Hematopoietic multipotent progenitor cell treated with erythropoietin and hydrocortisone succinate and interleukin-3 and kit ligand, for 6 days (in vitro differentiated cells): ENCODE results near the gene ATP6V1G2.

Experiments used
- DNase-seq: peaks from one replicate; pipeline ENCODE4 v3.0.0-alpha.2; 2015

ATP6V1G2 gene

GRCh38 chr6:31546958-31547726 lies 734 bp upstream of the ATP6V1G2 start, which contains the start of gene NFKBIL1:
TSS of gene NFKBIL1 (plus strand) at chr6:31547608. CDS start at chr6:31547695, 87 bp downstream.
- DNase-seq = peak; percentile 98

GRCh38 chr6:31545291-31545690 lies 1.1 kb downstream of the ATP6V1G2 start:
- DNase-seq = no peak

GRCh38 chr6:31544676-31545075 lies 1.7 kb downstream of the ATP6V1G2 start:
- DNase-seq = no peak

GRCh38 chr6:31543639-31544038 lies 2.8 kb downstream of the ATP6V1G2 start:
- DNase-seq = no peak

- DNase-seq = peak; percentile 99
Observed at GRCh38 chr6:31541658-31542521, 4.5 kb downstream of the ATP6V1G2 start, which contains the start of gene DDX39B. TSS of gene DDX39B (minus strand) at chr6:31542003. CDS start at chr6:31540532, 1,471 bp downstream.

- peak; percentile 90 for DNase-seq
Observed at GRCh38 chr6:31541059-31541657, 5.2 kb downstream of the ATP6V1G2 start.

GRCh38 chr6:31540640-31541039 lies 5.8 kb downstream of the ATP6V1G2 start:
- no peak for DNase-seq

GRCh38 chr6:31538805-31539400 lies 7.5 kb downstream of the ATP6V1G2 start:
- no peak for DNase-seq

GRCh38 chr6:31535538-31536324 lies 10.7 kb downstream of the ATP6V1G2 start:
- DNase-seq = no peak

GRCh38 chr6:31534521-31535040 lies 11.8 kb downstream of the ATP6V1G2 start:
- no peak for DNase-seq

- DNase-seq = no peak
Observed at GRCh38 chr6:31534011-31534410, 12.4 kb downstream of the ATP6V1G2 start.

GRCh38 chr6:31533455-31533841 lies 13.0 kb downstream of the ATP6V1G2 start:
- DNase-seq = no peak

GRCh38 chr6:31532644-31533454 lies 13.6 kb downstream of the ATP6V1G2 start:
- DNase-seq = no peak

- no peak for DNase-seq
Observed at GRCh38 chr6:31531771-31532643, 14.4 kb downstream of the ATP6V1G2 start.

GRCh38 chr6:31531162-31531561 lies 15.2 kb downstream of the ATP6V1G2 start:
- DNase-seq = no peak

GRCh38 chr6:31530659-31531058 lies 15.7 kb downstream of the ATP6V1G2 start:
- no peak for DNase-seq

- no peak for DNase-seq
Observed at GRCh38 chr6:31529329-31530150, 16.9 kb downstream of the ATP6V1G2 start.

- no peak for DNase-seq
Observed at GRCh38 chr6:31528821-31529328, 17.5 kb downstream of the ATP6V1G2 start, which contains the start of gene MCCD1. TSS of gene MCCD1 (plus strand) at chr6:31528962. CDS start at chr6:31529015, 53 bp downstream.
